C4-2B (cell line): ENCODE data around the gene KBTBD4.

Experiments
- CTCF ChIP-seq: fragments of 450-650 bp; conservative IDR thresholded peaks from 2 replicates; pipeline ENCODE4 v1.5.1; 2017; ENCODE audit warnings: mild to moderate bottlenecking
- ZFX ChIP-seq: fragments of 450-650 bp; IDR thresholded peaks from 2 replicates; pipeline ENCODE4 v1.6.1; 2017

DNA sequence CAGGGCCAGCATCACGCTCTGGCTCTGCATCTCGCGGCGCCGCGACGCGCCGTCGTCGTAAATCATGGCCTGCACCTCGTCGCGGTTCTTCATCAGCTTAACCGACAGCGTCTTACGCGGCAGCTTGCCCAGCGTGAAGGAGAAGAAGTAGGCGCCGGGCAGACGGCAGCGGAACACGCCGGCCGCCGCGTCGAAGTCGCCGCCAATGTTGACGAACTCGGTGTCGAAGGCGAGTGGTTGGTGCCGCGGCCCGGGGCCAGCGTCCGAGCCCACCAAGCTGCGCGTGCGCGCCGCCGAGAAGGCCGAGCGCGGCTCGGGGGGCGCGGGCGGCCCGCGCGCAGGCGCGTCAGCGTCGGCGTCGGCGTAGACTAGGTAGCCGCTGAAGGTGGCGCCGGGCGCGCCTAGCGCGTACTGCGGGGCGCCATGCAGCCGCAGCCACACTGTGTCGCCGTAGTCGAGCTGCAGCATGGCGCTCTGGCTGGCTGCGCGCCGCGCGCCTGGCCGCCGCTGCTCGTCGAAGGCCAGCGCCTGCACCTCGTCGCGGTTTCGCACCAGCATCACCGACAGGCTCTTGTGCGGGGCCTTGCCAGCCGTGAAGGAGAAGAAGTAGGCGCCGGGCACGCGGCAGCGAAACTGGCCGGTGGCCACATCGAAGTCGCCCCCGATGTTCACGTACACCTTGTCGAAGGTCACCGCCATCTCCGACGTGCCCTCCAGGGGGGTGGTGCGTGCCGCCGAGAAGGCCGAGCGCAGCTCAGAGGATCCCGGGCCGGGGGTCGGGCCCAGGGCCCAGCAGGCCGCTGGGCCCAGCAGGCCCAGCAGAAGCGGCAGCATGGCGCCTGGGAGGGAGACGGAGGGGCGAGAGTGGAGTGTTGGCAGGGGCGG is 11.4 kb upstream of the KBTBD4 start:
- TF ChIP-seq CTCF = no peak
- TF ChIP-seq ZFX = no peak
